ENCODE results near the gene PDCD4.

- TF ChIP-seq KLF16 (IDR thresholded peaks at IDR 0.05): no peak
- TF ChIP-seq ZNF121 (CRISPR knock-in tag; conservative IDR thresholded peaks at IDR 0.05): no peak
- TF ChIP-seq RUNX1 (IDR thresholded peaks at IDR 0.05; ENCODE audit: low read depth): no peak
- TF ChIP-seq IRF2 (CRISPR knock-in tag; IDR thresholded peaks at IDR 0.05): no peak
- no peak for TF ChIP-seq TAF1 (IDR thresholded peaks at IDR 0.05; ENCODE audit: control insufficient read depth, extremely low read depth, insufficient read depth, low read length, severe bottlenecking)
- no peak for TF ChIP-seq RBBP5 (IDR thresholded peaks at IDR 0.05; ENCODE audit: borderline replicate concordance, insufficient read depth, low read length, poor library complexity, severe bottlenecking)
- no peak for TF ChIP-seq TFAM (CRISPR knock-in tag; conservative IDR thresholded peaks at IDR 0.05)
- no peak for TF ChIP-seq MAFF (IDR thresholded peaks at IDR 0.05; ENCODE audit: low read length)
- TF ChIP-seq E2F1 (CRISPR knock-in tag; IDR thresholded peaks at IDR 0.05): no peak
- no peak for TF ChIP-seq HBP1 (CRISPR knock-in tag; IDR thresholded peaks at IDR 0.05)
- no peak for TF ChIP-seq ZBTB33 (CRISPR knock-in tag; IDR thresholded peaks at IDR 0.05)
- no peak for TF ChIP-seq POLR2A (conservative IDR thresholded peaks at IDR 0.05)
- no peak for TF ChIP-seq SPI1 (IDR thresholded peaks at IDR 0.05; ENCODE audit: borderline replicate concordance, low read depth, low read length)
- TF ChIP-seq BHLHE40 (IDR thresholded peaks at IDR 0.05; ENCODE audit: low read length): no peak
Measured at GRCh38 chr10:110842326-110842904, 29.3 kb upstream of the PDCD4 start.
